K562 (cell line): Measurements from ENCODE around the gene VARS1. TPM values are rescaled to one million over a fixed set of nuclear protein-coding genes. Genes with fewer than 3 reads are reported as not detected.

Source experiments
- ADNP ChIP-seq: fragments of 200-800 bp; sonication (Bioruptor generic); IDR thresholded peaks from 2 replicates; pipeline ENCODE4 v1.6.1; 2016; ENCODE audit warnings: missing genetic modification characterization, missing compliant biosample characterization
- AFF1 ChIP-seq, 2 experiments: fragments of 450-650 bp; IDR thresholded peaks; 2 replicates each; pipeline ENCODE4 v1.6.1; 2018; ENCODE audit warnings: mild to moderate bottlenecking in 2 of 2, low read depth in 1 of 2; ENCODE audit not compliant: partially characterized antibody in 2 of 2
- DLX4 ChIP-seq: fragments of 250-450 bp; sonication (Bioruptor Pico); IDR thresholded peaks from 2 replicates; pipeline ENCODE4 v1.6.1; 2021; ENCODE audit warnings: mild to moderate bottlenecking
- HDAC2 ChIP-seq: fragments of 450-650 bp; IDR thresholded peaks from 2 replicates; pipeline ENCODE4 v1.6.1; 2016; ENCODE audit warnings: mild to moderate bottlenecking
- JUNB ChIP-seq: fragments of 450-650 bp; formaldehyde crosslinking; conservative IDR thresholded peaks from 2 replicates; pipeline ENCODE4 v1.4.0; 2020; ENCODE audit warnings: mild to moderate bottlenecking
- PRPF4 ChIP-seq: fragments of 200-400 bp; formaldehyde crosslinking; IDR thresholded peaks from one replicate; pipeline ENCODE4 v1.6.1; 2017; ENCODE audit warnings: low read length, low read depth, mild to moderate bottlenecking; ENCODE audit not compliant: insufficient read depth, poor library complexity, severe bottlenecking
- TCF7L2 ChIP-seq: fragments of 150-350 bp; IDR thresholded peaks from 2 replicates; pipeline ENCODE4 v1.6.1; 2016; ENCODE audit warnings: low read depth, mild to moderate bottlenecking, low read length, moderate library complexity
- UBTF ChIP-seq, 2 experiments: IDR thresholded peaks; 2 replicates each; pipeline ENCODE4 v1.6.1; 2012; ENCODE audit warnings: improper control_type of control experiment in 2 of 2, low read depth in 2 of 2, low read length in 2 of 2, borderline replicate concordance in 1 of 2
- ZKSCAN8 ChIP-seq: fragments of 200-800 bp; sonication (Bioruptor generic); IDR thresholded peaks from 2 replicates; pipeline ENCODE4 v1.6.1; 2016; ENCODE audit warnings: missing genetic modification characterization, missing compliant biosample characterization
- ZNF232 ChIP-seq: sonication (generic); formaldehyde crosslinking; IDR thresholded peaks from 2 replicates; pipeline ENCODE4 v1.8.0; 2022; ENCODE audit warnings: mild to moderate bottlenecking, missing genetic modification reagents
- ZNF311 ChIP-seq: fragments of 250-450 bp; sonication (Bioruptor Pico); IDR thresholded peaks from 2 replicates; pipeline ENCODE4 v1.4.0; 2020; ENCODE audit warnings: mild to moderate bottlenecking, moderate library complexity
- polyA plus RNA-seq, 8 experiments: library from polyadenylated mRNA; depleted of rRNA in 4 of 8; stranded (reverse) in 5 of 8; unstranded in 3 of 8; fragments of >200 nt; fragmentation: Nextera tagmentation in 2 of 8; fragmentation: Illumina TruSeq in 1 of 8; extraction: Ambion mirVana in 2 of 8; extraction: Trizol in 1 of 8; gene quantifications; 2 replicates each; pipeline versions ENCODE4 v1.2.1 to v1.2.3, GENCODE V29; 2011 to 2014; ENCODE audit warnings: inconsistent platforms in 1 of 8, missing spikeins in 1 of 8
- total RNA-seq, 7 experiments: library from RNA; depleted of rRNA in 6 of 7; stranded (reverse); fragments of >200 nt in 6 of 7; fragmentation: Illumina TruSeq in 2 of 7; extraction: Trizol in 2 of 7; gene quantifications; 2 replicates each; pipeline versions ENCODE4 v1.2.1 to v1.2.3, GENCODE V29; 2011 to 2021; ENCODE audit warnings: low replicate concordance in 1 of 7
- TF ChIP-seq, protein P1 (sequence below): sonication (generic); formaldehyde crosslinking; IDR thresholded peaks from 2 replicates; pipeline ENCODE4 v1.8.0; 2022; ENCODE audit warnings: missing genetic modification reagents, mild to moderate bottlenecking, borderline replicate concordance
- TF ChIP-seq, protein P2 (sequence below): sonication (generic); formaldehyde crosslinking; IDR thresholded peaks from 2 replicates; pipeline ENCODE4 v1.8.1; 2023; ENCODE audit warnings: missing genetic modification reagents, mild to moderate bottlenecking, borderline replicate concordance

The VARS1 gene
- total and polyA plus RNA-seq, 9 of the 15 experiments (the other 6 are each of a cell fraction or from before 2014, with no cell fraction given): 2.9 to 488 (median 130) TPM

DNA sequence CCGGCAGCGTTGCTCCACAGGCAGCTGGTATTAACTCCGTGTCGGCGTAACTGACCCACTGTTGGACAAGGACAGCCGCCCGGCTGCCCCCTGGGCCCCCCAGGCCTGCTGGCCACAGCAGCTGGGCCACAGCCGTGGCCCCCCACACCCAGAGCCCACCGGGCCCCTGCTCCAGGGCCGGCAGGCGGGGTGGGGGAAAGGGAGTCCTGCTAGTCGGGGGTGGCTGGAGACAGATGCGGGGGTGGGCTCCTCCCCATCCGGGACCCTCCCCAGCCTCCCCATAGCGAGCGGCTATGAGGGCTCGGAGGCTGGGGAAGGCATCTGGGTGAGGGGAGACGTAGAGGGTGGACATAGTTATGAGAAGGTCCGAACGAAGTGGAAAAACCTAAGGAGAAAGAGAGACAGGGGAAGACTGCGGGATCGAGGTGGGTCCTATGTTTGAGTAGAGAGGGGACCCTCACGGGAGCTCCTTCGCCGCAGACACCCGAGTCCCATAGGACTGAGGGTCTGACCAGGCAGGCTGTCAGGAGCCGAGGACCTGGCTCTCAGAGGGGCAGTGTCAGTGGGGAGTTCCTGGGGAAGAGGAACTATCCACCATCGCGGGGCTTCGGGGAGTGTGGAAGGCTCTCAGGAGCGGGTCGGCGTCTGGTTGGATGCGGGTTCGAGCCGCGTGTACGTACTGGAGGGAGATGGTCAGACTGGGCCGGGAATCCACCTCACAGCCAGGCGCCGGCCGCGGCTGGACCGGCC is 511 bp downstream of the VARS1 start (continued):
- 0 out of 2 replicates have a peak, but pooled peaks have one; percentile 81 for TF ChIP-seq ZNF232
- no peak for TF ChIP-seq ZKSCAN8 (CRISPR knock-in tag)
- no peak for TF ChIP-seq ADNP (tag)
- TF ChIP-seq ZNF311 (CRISPR knock-in tag): no peak
- peak; percentile 99 for TF ChIP-seq HDAC2
- no peak for TF ChIP-seq JUNB (CRISPR knock-in tag)
- TF ChIP-seq DLX4 (CRISPR knock-in tag): no peak
- TF ChIP-seq, protein P1, sequence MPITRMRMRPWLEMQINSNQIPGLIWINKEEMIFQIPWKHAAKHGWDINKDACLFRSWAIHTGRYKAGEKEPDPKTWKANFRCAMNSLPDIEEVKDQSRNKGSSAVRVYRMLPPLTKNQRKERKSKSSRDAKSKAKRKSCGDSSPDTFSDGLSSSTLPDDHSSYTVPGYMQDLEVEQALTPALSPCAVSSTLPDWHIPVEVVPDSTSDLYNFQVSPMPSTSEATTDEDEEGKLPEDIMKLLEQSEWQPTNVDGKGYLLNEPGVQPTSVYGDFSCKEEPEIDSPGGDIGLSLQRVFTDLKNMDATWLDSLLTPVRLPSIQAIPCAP (CRISPR knock-in tag): no peak
- no peak for TF ChIP-seq TCF7L2
- no peak for TF ChIP-seq AFF1 (IDR thresholded peaks at IDR 0.05; ENCODE audit: low read depth in 1 of 2, partially characterized antibody in 2 of 2)
- TF ChIP-seq PRPF4: no peak
- TF ChIP-seq, protein P2, sequence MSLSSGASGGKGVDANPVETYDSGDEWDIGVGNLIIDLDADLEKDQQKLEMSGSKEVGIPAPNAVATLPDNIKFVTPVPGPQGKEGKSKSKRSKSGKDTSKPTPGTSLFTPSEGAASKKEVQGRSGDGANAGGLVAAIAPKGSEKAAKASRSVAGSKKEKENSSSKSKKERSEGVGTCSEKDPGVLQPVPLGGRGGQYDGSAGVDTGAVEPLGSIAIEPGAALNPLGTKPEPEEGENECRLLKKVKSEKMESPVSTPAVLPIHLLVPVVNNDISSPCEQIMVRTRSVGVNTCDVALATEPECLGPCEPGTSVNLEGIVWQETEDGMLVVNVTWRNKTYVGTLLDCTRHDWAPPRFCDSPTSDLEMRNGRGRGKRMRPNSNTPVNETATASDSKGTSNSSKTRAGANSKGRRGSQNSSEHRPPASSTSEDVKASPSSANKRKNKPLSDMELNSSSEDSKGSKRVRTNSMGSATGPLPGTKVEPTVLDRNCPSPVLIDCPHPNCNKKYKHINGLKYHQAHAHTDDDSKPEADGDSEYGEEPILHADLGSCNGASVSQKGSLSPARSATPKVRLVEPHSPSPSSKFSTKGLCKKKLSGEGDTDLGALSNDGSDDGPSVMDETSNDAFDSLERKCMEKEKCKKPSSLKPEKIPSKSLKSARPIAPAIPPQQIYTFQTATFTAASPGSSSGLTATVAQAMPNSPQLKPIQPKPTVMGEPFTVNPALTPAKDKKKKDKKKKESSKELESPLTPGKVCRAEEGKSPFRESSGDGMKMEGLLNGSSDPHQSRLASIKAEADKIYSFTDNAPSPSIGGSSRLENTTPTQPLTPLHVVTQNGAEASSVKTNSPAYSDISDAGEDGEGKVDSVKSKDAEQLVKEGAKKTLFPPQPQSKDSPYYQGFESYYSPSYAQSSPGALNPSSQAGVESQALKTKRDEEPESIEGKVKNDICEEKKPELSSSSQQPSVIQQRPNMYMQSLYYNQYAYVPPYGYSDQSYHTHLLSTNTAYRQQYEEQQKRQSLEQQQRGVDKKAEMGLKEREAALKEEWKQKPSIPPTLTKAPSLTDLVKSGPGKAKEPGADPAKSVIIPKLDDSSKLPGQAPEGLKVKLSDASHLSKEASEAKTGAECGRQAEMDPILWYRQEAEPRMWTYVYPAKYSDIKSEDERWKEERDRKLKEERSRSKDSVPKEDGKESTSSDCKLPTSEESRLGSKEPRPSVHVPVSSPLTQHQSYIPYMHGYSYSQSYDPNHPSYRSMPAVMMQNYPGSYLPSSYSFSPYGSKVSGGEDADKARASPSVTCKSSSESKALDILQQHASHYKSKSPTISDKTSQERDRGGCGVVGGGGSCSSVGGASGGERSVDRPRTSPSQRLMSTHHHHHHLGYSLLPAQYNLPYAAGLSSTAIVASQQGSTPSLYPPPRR (CRISPR knock-in tag): no peak
- peak in 1 of 2 experiments; percentile 60; a peak in 1 of 4 replicates for TF ChIP-seq UBTF (IDR thresholded peaks at IDR 0.05; ENCODE audit: borderline replicate concordance in 1 of 2, low read depth in 2 of 2, low read length in 2 of 2)
